Breast epithelium (tissue), 4 donors: ENCODE measurements around the gene MEX3A. TPM values are rescaled to one million over a fixed set of nuclear protein-coding genes. Genes with fewer than 3 reads are reported as not detected.

Source experiments
- DNase-seq, 2 donors: peaks; one replicate each; pipeline ENCODE4 v3.0.0-alpha.2; 2019; ENCODE audit warnings: low spot score in 2 of 2
- H3K27ac ChIP-seq, 2 donors: fragments of 200-600 bp; sonication (generic) in 1 of 2; one replicate each; pipeline ENCODE4 v1.5.1; 2016 to 2019; ENCODE audit warnings: mild to moderate bottlenecking in 1 of 2
- H3K27me3 ChIP-seq, 2 donors: fragments of 200-600 bp; sonication (generic) in 1 of 2; one replicate each; pipeline versions ENCODE4 v1.5.1 to v1.6.0; 2017 to 2019; ENCODE audit warnings: control low read depth in 1 of 2, mild to moderate bottlenecking in 1 of 2
- H3K36me3 ChIP-seq: fragments of 200-600 bp; one replicate; pipeline ENCODE4 v1.5.1; 2019
- H3K4me1 ChIP-seq, 2 donors: fragments of 200-600 bp; sonication (generic); one replicate each; pipeline ENCODE4 v1.5.1; 2016 to 2019; ENCODE audit warnings: control low read depth in 1 of 2
- H3K4me3 ChIP-seq, 3 donors: fragments of 200-600 bp; sonication (generic); 1 replicate in 2 of 3; 2 replicates in 1 of 3; pipeline ENCODE4 v1.5.1; 2016 to 2019; ENCODE audit warnings: mild to moderate bottlenecking in 3 of 3, moderate library complexity in 2 of 3
- H3K9me3 ChIP-seq, 2 donors: fragments of 200-600 bp; sonication (generic) in 1 of 2; one replicate each; pipeline ENCODE4 v1.5.1; 2016 to 2019; ENCODE audit warnings: control low read depth in 1 of 2
- CTCF ChIP-seq, 3 donors: fragments of 450-650 bp; IDR thresholded peaks; one replicate each; pipeline ENCODE4 v1.5.1; 2016 to 2017; ENCODE audit warnings: antibody characterized with exemption in 3 of 3, mild to moderate bottlenecking in 3 of 3, moderate library complexity in 3 of 3
- POLR2A ChIP-seq: fragments of 450-650 bp; IDR thresholded peaks from one replicate; pipeline ENCODE4 v1.6.1; 2016; ENCODE audit warnings: antibody characterized with exemption, mild to moderate bottlenecking, moderate library complexity
- POLR2AphosphoS5 ChIP-seq, 3 donors: sonication (generic); formaldehyde crosslinking; IDR thresholded peaks; one replicate each; pipeline ENCODE4 v1.6.1; 2017; ENCODE audit warnings: antibody characterized with exemption in 3 of 3
- intact Hi-C: fragments of 100-400 bp; cut with DNase I; formaldehyde crosslinking; loops from one replicate; pipeline ENCODE4 v1.15.1; 2023; ENCODE audit warnings: low total_unique reads
- total RNA-seq, 3 donors: library from RNA; depleted of rRNA; stranded (reverse); fragments of >200 nt; gene quantifications; one replicate each; pipeline ENCODE4 v1.1.0, GENCODE V29; 2016

MEX3A gene
- total RNA-seq, 3 donors from 2014 or later: 0.32 to 1.3 (median 1.3) TPM

GRCh38 chr1:156060937-156061636, 21.2 kb downstream of the MEX3A start, which contains the start of gene RAB25:
TSS of gene RAB25 (plus strand) at chr1:156061160. CDS start at chr1:156061401, 241 bp downstream.
- intact Hi-C loops: no loop called here
- Histone ChIP-seq H3K27me3 (no peaks in the 10 kb centered on the region), H3K9me3 (no peaks in the 10 kb centered on the region), H3K4me3 (peak within 1 kb of the TSS in 2 of 3 donors; percentile 51 to 64), H3K36me3 (no peaks in the 10 kb centered on the region), H3K4me1 (no peaks in the 10 kb centered on the region), H3K27ac (peak within 1 kb of the TSS; percentile 84 to 87)
- TF ChIP-seq POLR2AphosphoS5 (IDR thresholded peaks at IDR 0.05) (peak in 1 of 3 donors; percentile 82), POLR2A (peak; percentile 21), CTCF (IDR thresholded peaks at IDR 0.05) (no peak)
- peak; percentile 89 to 90 for DNase-seq

- no peaks in the 10 kb centered on the region for H3K36me3 ChIP-seq
- H3K9me3 ChIP-seq: no peaks in the 10 kb centered on the region
- H3K27ac ChIP-seq: no peak overlapping the region
- no peak overlapping the region for H3K4me3 ChIP-seq
- TF ChIP-seq POLR2AphosphoS5 (IDR thresholded peaks at IDR 0.05): no peak
- TF ChIP-seq CTCF (IDR thresholded peaks at IDR 0.05): no peak
- TF ChIP-seq POLR2A: no peak
- H3K27me3 ChIP-seq: no peaks in the 10 kb centered on the region
- intact Hi-C loops: no loop called here
- H3K4me1 ChIP-seq: no peaks in the 10 kb centered on the region
- DNase-seq: no peak
These were observed 25.9 kb downstream of the MEX3A start for GRCh38 chr1:156056326-156056849.

GRCh38 chr1:156055281-156056048, 26.8 kb downstream of the MEX3A start:
- TF ChIP-seq POLR2A (no peak), POLR2AphosphoS5 (IDR thresholded peaks at IDR 0.05) (no peak), CTCF (IDR thresholded peaks at IDR 0.05) (no peak)
- Histone ChIP-seq H3K4me3 (peak overlapping the region; percentile 79 to 90 (median 83)), H3K4me1 (no peaks in the 10 kb centered on the region), H3K27ac (peak overlapping the region; percentile 87 to 91), H3K27me3 (no peaks in the 10 kb centered on the region), H3K9me3 (no peaks in the 10 kb centered on the region), H3K36me3 (no peaks in the 10 kb centered on the region)
- intact Hi-C loops: no loop called here
- DNase-seq: no peak

- Histone ChIP-seq H3K27ac (peak within 1 kb of the TSS; percentile 91 to 93), H3K36me3 (no peaks in the 10 kb centered on the region), H3K4me1 (no peaks in the 10 kb centered on the region), H3K27me3 (no peaks in the 10 kb centered on the region), H3K4me3 (peak within 1 kb of the TSS; percentile 79 to 90 (median 83)), H3K9me3 (no peaks in the 10 kb centered on the region)
- peak; percentile 96 for DNase-seq
- intact Hi-C loops: no loop called here
- TF ChIP-seq CTCF (IDR thresholded peaks at IDR 0.05) (peak in 1 of 3 donors; percentile 17), POLR2A (peak; percentile 14), POLR2AphosphoS5 (IDR thresholded peaks at IDR 0.05) (peak; percentile 76 to 87 (median 80))
These were observed 27.6 kb downstream of the MEX3A start, which contains the start of gene LAMTOR2 for GRCh38 chr1:156054500-156055280. TSS of gene LAMTOR2 (plus strand) at chr1:156054782. CDS start at chr1:156054890, 108 bp downstream.
